GM12872 (cell line): Measurements from ENCODE around the gene CENPX.

ENCODE experiments used
- CTCF ChIP-seq: IDR thresholded peaks from 3 replicates; pipeline ENCODE4 v1.5.1; 2011; ENCODE audit warnings: low read depth, mild to moderate bottlenecking, low read length, moderate library complexity; ENCODE audit not compliant: insufficient read depth

CENPX gene

GRCh38 chr17:82053130-82053529 is 30.5 kb upstream of the CENPX start:
- TF ChIP-seq CTCF: no peak

- no peak for TF ChIP-seq CTCF
These were observed 30.0 kb upstream of the CENPX start for GRCh38 chr17:82052638-82053059.

- no peak for TF ChIP-seq CTCF
These were observed 29.3 kb upstream of the CENPX start, which contains the start of the genes GPS1 and RFNG for GRCh38 chr17:82051776-82052637. TSS of gene GPS1 (plus strand) at chr17:82051898. CDS start at chr17:82051932, 34 bp downstream. TSS of gene RFNG (minus strand) at chr17:82051811. CDS start at chr17:82051766, 45 bp downstream.

- no peak for TF ChIP-seq CTCF
These were observed 28.3 kb upstream of the CENPX start for GRCh38 chr17:82050761-82051641.

- TF ChIP-seq CTCF: no peak
These were observed 27.6 kb upstream of the CENPX start for GRCh38 chr17:82050152-82050760.

- TF ChIP-seq CTCF: no peak
These were observed 26.9 kb upstream of the CENPX start for GRCh38 chr17:82049521-82049971.

- TF ChIP-seq CTCF: no peak
These were observed 26.4 kb upstream of the CENPX start for GRCh38 chr17:82049106-82049505.
